CD14-positive monocyte (primary cell): ENCODE measurements around the gene FIBCD1. TPM values are rescaled to one million over a fixed set of nuclear protein-coding genes. Genes with fewer than 3 reads are reported as not detected.
A peak's percentile ranks its signal among the peaks of the same experiment; 100 is the strongest.

ENCODE experiments used
- DNase-seq, 3 donors: peaks; one replicate each; pipeline ENCODE4 v3.0.0-alpha.2; 2011 to 2022
- H2AFZ ChIP-seq: 2 replicates; pipeline ENCODE4 v1.6.0; 2012; ENCODE audit warnings: mild to moderate bottlenecking, low read depth, low read length, inconsistent platforms; ENCODE audit not compliant: insufficient read depth, poor library complexity, severe bottlenecking
- H3K27ac ChIP-seq, 2 donors: 1 replicate in 1 of 2; 2 replicates in 1 of 2; pipeline ENCODE4 v1.5.1; 2012 to 2013; ENCODE audit warnings: low read length in 2 of 2, control low read depth in 1 of 2, inconsistent platforms in 1 of 2, low read depth in 1 of 2, mild to moderate bottlenecking in 1 of 2
- H3K27me3 ChIP-seq, 2 donors: one replicate each; pipeline versions ENCODE4 v1.6.0 to v1.6.1; 2011 to 2013; ENCODE audit warnings: low read length in 2 of 2; ENCODE audit not compliant: control insufficient read depth in 2 of 2, insufficient read depth in 2 of 2
- H3K36me3 ChIP-seq, 2 donors: replicated peaks in 1 of 2; 1 replicate in 1 of 2; 2 replicates in 1 of 2; pipeline versions ENCODE4 v1.5.1 to v1.6.1; 2012 to 2013; ENCODE audit warnings: low read length in 2 of 2, control low read depth in 1 of 2, inconsistent platforms in 1 of 2, mild to moderate bottlenecking in 1 of 2; ENCODE audit not compliant: insufficient read depth in 2 of 2, control insufficient read depth in 1 of 2
- H3K4me1 ChIP-seq, 2 donors: 1 replicate in 1 of 2; 2 replicates in 1 of 2; pipeline versions ENCODE4 v1.5.1 to v1.6.1; 2012 to 2013; ENCODE audit warnings: low read length in 2 of 2, control low read depth in 1 of 2, inconsistent platforms in 1 of 2, mild to moderate bottlenecking in 1 of 2, moderate library complexity in 1 of 2; ENCODE audit not compliant: insufficient read depth in 2 of 2, control insufficient read depth in 1 of 2
- H3K4me2 ChIP-seq: replicated peaks from 2 replicates; pipeline ENCODE3; 2012; ENCODE audit warnings: low read length, moderate library complexity, mild to moderate bottlenecking; ENCODE audit not compliant: poor library complexity, severe bottlenecking; ENCODE audit errors: extremely low read depth
- H3K4me3 ChIP-seq, 3 experiments: fragments of 200-600 bp in 1 of 3; sonication (generic) in 1 of 3; replicated peaks in 1 of 3; 1 replicate in 2 of 3; 2 replicates in 1 of 3; pipeline ENCODE4 v1.5.1; 2011 to 2013; ENCODE audit warnings: low read length in 3 of 3, mild to moderate bottlenecking in 3 of 3, control low read depth in 2 of 3, low read depth in 2 of 3, inconsistent platforms in 1 of 3, moderate library complexity in 1 of 3
- H3K79me2 ChIP-seq: 2 replicates; pipeline ENCODE4 v1.6.0; 2012; ENCODE audit warnings: mild to moderate bottlenecking, control low read depth, inconsistent platforms, low read length, moderate library complexity; ENCODE audit not compliant: insufficient read depth
- H3K9ac ChIP-seq: 2 replicates; pipeline ENCODE4 v1.6.0; 2017; ENCODE audit warnings: low read length, mild to moderate bottlenecking; ENCODE audit not compliant: insufficient read depth, poor library complexity, severe bottlenecking
- H3K9me3 ChIP-seq, 2 donors: replicated peaks in 1 of 2; 1 replicate in 1 of 2; 2 replicates in 1 of 2; pipeline versions ENCODE4 v1.5.1 to v1.6.1; 2012 to 2013; ENCODE audit warnings: low read length in 2 of 2, control low read depth in 1 of 2; ENCODE audit not compliant: control insufficient read depth in 1 of 2, insufficient read depth in 1 of 2
- H4K20me1 ChIP-seq: 2 replicates; pipeline ENCODE4 v1.6.0; 2012; ENCODE audit warnings: mild to moderate bottlenecking, low read length, control low read depth, moderate library complexity; ENCODE audit not compliant: insufficient read depth
- H3K27ac Mint-ChIP-seq, 7 donors: one replicate each; pipeline ENCODE4 v1.8.0; 2020; ENCODE audit warnings: mild to moderate bottlenecking in 7 of 7, mixed read lengths in 7 of 7, moderate library complexity in 6 of 7, inconsistent platforms in 2 of 7
- H3K27me3 Mint-ChIP-seq, 3 donors: one replicate each; pipeline ENCODE4 v1.8.0; 2021 to 2022; ENCODE audit warnings: low read depth in 3 of 3, mild to moderate bottlenecking in 3 of 3, mixed read lengths in 3 of 3, moderate library complexity in 3 of 3, inconsistent platforms in 1 of 3
- H3K36me3 Mint-ChIP-seq, 2 donors: one replicate each; pipeline ENCODE4 v1.8.0; 2020; ENCODE audit warnings: mixed read lengths in 2 of 2, inconsistent platforms in 1 of 2, mild to moderate bottlenecking in 1 of 2
- H3K4me1 Mint-ChIP-seq: one replicate; pipeline ENCODE4 v1.8.0; 2020; ENCODE audit warnings: mild to moderate bottlenecking, mixed read lengths
- H3K4me3 Mint-ChIP-seq, 2 donors: one replicate each; pipeline ENCODE4 v1.8.0; 2020; ENCODE audit warnings: mild to moderate bottlenecking in 2 of 2, mixed read lengths in 2 of 2, moderate library complexity in 1 of 2
- H3K9me3 Mint-ChIP-seq, 7 donors: one replicate each; pipeline ENCODE4 v1.8.0; 2020 to 2022; ENCODE audit warnings: mixed read lengths in 7 of 7, mild to moderate bottlenecking in 6 of 7, moderate library complexity in 6 of 7, inconsistent platforms in 2 of 7
- CTCF ChIP-seq: fragments of 200-600 bp; IDR thresholded peaks from one replicate; pipeline ENCODE4 v1.8.0; 2022; ENCODE audit warnings: antibody characterized with exemption, mild to moderate bottlenecking
- WGBS: methylation state at CpG from one replicate; pipeline ENCODE4 v1.1.5; 2013; ENCODE audit warnings: missing lambda C conversion rate; ENCODE audit not compliant: insufficient coverage; 5-methylcytosine and 5-hydroxymethylcytosine counted together
- intact Hi-C, 2 donors: fragments of 100-400 bp; cut with micrococcal nuclease; formaldehyde crosslinking; loops; one replicate each; pipeline versions ENCODE4 v1.15.0 to v1.15.1; 2023
- polyA plus RNA-seq, 3 donors: library from polyadenylated mRNA; depleted of rRNA in 1 of 3; unstranded in 2 of 3; stranded (reverse) in 1 of 3; fragments of 300-500 nt in 2 of 3; fragments of >200 nt in 1 of 3; fragmentation: Illumina TruSeq in 2 of 3; gene quantifications; 1 replicate in 2 of 3; 2 replicates in 1 of 3; pipeline ENCODE4 v1.2.3, GENCODE V29; 2012 to 2021

FIBCD1 gene
- polyA plus RNA-seq, 3 donors, result not detected

DNA sequence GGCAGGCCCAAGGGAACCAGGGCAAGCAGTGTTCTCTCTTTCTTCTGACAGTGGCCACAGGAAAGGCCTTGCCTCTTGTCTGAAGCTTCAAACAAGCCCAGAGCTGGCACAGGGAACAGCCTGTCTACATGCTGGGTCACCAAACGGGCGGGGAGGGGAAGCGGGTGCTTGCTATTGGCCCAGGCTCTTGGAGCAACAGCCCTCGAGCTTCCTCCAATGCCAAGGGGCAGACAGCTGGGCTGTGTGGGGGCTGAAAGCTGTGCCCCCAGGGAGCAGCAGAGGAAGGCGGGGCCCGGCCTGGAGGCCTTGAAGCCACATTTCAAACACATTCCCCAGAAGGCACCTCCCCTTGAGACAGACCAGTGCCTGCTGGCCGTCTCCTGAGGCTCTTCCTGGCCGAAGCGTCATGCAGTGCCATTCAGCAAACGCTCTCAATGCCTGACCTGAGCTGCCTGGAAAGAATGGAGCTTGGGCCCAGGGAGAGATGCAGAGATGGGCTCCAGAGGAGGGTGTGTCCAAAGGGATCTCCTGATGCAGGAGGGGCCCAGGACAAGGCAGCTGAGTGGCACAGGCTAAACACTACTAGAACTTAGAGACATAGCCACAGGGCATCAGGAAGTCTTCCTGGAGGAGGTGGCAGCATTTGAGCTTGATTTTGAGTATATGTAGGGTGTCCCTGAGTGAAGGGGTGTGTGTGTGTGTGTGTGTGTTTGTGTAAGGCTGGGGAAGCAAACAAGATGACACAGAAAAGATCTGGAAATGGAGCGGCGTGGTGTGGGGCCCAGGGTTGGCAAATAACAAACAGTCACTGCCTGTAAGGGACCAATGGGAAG lies 2.5 kb downstream of the FIBCD1 start:
- H3K36me3 ChIP-seq, result no peaks in the 10 kb centered on the region
- no peak overlapping the region for H3K27ac ChIP-seq
- intact Hi-C loops, result no loop called here
- no peak for TF ChIP-seq CTCF
- H3K9ac ChIP-seq, result no peak overlapping the region
- peaks cover 0 to 7% (median 4%) of the 10 kb centered on the region in 7 donors for H3K9me3 Mint-ChIP-seq
- peaks cover 0 to 9% of the 10 kb centered on the region in 2 donors for H3K36me3 Mint-ChIP-seq
- H3K79me2 ChIP-seq, result no peaks in the 10 kb centered on the region
- no peak for DNase-seq
- 43% methylated on average over 10 of the region's 12 CpGs for WGBS
- peaks cover 20 to 83% of the 10 kb centered on the region in 2 donors for H3K27me3 ChIP-seq
- peaks cover 67 to 90% (median 80%) of the 10 kb centered on the region in 3 donors for H3K27me3 Mint-ChIP-seq
- H3K4me1 Mint-ChIP-seq, result peaks cover 10% of the 10 kb centered on the region
- no peaks in the 10 kb centered on the region for H4K20me1 ChIP-seq
- H2AFZ ChIP-seq, result no peak overlapping the region
- H3K27ac Mint-ChIP-seq, result no peak overlapping the region
- peaks cover 0 to 10% of the 10 kb centered on the region in 2 donors for H3K4me1 ChIP-seq
- peaks cover 0 to 10% of the 10 kb centered on the region in 2 donors for H3K9me3 ChIP-seq
- H3K4me3 Mint-ChIP-seq, result peak overlapping the region in 1 of 2 donors; percentile 80
- H3K4me2 ChIP-seq, result no peak overlapping the region
- H3K4me3 ChIP-seq, result no peak overlapping the region

DNA sequence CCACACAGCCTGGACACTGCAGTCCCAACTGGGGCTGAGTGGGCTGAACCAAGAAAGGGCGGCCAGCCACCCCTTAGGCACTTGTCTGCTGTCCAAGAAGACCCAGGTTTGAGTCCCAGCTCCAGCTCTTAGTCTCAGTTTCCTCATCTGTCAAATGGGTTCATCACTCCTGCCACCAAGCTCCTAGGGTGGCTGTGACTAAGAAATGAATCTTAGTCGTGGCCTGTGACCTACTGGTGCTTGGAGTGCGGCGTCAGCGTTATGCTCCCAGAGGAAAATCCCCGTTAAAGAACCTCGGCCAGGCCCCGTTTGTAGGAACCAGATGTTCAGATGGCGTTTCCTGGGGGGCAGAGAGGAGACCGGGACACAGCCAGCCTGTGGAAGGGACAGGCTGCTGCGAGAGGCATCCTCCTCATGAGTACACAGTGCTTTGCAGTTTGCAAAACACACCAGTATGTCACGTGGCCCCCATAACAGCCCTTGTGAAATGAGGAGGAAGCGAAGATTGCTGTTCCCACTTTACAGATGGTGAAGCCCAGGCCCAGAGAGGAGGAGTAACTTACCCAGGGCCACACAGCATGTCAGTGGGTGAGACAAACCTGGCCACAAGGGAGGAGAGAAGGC lies 3.3 kb downstream of the FIBCD1 start:
- H2AFZ ChIP-seq, result no peak overlapping the region
- H3K4me2 ChIP-seq, result no peak overlapping the region
- 74% methylated on average over 11 of the region's 13 CpGs for WGBS
- H3K27ac ChIP-seq, result no peak overlapping the region
- intact Hi-C loops, result no loop called here
- Mint-ChIP-seq H3K36me3 (peaks cover 0 to 9% of the 10 kb centered on the region in 2 donors), H3K27me3 (peaks cover 63 to 85% (median 76%) of the 10 kb centered on the region in 3 donors), H3K4me1 (peaks cover 8% of the 10 kb centered on the region), H3K9me3 (peaks cover 0 to 6% (median 3%) of the 10 kb centered on the region in 7 donors), H3K27ac (no peak overlapping the region), H3K4me3 (no peak overlapping the region)
- no peaks in the 10 kb centered on the region for H4K20me1 ChIP-seq
- H3K79me2 ChIP-seq, result no peaks in the 10 kb centered on the region
- no peak overlapping the region for H3K9ac ChIP-seq
- H3K36me3 ChIP-seq, result no peaks in the 10 kb centered on the region
- no peak for TF ChIP-seq CTCF
- peaks cover 19 to 76% of the 10 kb centered on the region in 2 donors for H3K27me3 ChIP-seq
- H3K4me1 ChIP-seq, result peaks cover 0 to 10% of the 10 kb centered on the region in 2 donors
- peaks cover 0 to 8% of the 10 kb centered on the region in 2 donors for H3K9me3 ChIP-seq
- no peak overlapping the region for H3K4me3 ChIP-seq
- DNase-seq, result no peak
